HCT116 (cell line): ENCODE data around the gene FERD3L.

Source experiments
- EZH2phosphoT487 ChIP-seq: fragments of 200-600 bp; IDR thresholded peaks from 2 replicates; pipeline ENCODE4 v1.6.1; 2018; ENCODE audit warnings: antibody characterized with exemption, borderline replicate concordance
- POLR2A ChIP-seq: IDR thresholded peaks from 2 replicates; pipeline ENCODE4 v1.7.0; 2011; ENCODE audit warnings: borderline replicate concordance; ENCODE audit not compliant: insufficient read depth, insufficient read length; ENCODE audit errors: extremely low read depth

DNA sequence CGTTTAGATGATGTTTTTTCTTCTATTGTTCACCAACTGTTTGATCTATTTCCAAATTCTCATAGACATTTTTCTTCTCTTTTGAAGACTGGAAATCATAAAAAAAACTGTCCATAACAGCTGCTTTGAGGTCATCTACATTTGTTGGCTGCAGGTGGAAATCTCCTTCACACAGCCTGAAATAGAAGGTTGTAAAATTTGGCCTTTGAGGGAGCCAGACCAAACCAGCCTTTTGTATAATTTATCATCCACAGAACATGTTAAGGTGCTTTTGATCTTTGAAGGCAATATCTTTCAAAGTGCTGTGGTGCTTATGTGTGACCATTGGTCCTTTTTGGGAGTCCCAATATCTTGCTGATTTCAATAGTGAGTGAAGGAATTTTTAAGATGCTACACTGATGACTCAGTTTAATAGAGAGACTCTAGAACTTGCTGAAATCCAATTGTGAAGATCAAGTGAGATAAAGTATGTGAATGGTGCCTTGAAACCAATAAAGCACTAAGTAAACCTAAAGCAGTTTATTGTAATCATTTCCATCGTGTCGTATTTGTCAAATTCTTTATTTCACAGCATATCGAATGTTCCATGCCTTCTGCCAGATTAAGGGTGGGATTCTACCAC lies 5.4 kb downstream of the FERD3L start:
- no peak for TF ChIP-seq POLR2A
- TF ChIP-seq EZH2phosphoT487: no peak
